Rectal smooth muscle tissue (tissue), 1 donor: Measurements from ENCODE around the gene TMEM81.

ENCODE experiments used
- H3K27ac ChIP-seq: one replicate; pipeline ENCODE4 v1.7.0; 2013; ENCODE audit warnings: low read depth, low read length, inconsistent platforms
- H3K27me3 ChIP-seq: one replicate; pipeline ENCODE4 v1.7.0; 2013; ENCODE audit warnings: low read length; ENCODE audit not compliant: control insufficient read depth, insufficient read depth
- H3K36me3 ChIP-seq: one replicate; pipeline ENCODE4 v1.7.0; 2013; ENCODE audit warnings: low read length; ENCODE audit not compliant: control insufficient read depth, insufficient read depth
- H3K4me1 ChIP-seq: one replicate; pipeline ENCODE4 v1.7.0; 2013; ENCODE audit warnings: low read length; ENCODE audit not compliant: control insufficient read depth, insufficient read depth
- H3K4me3 ChIP-seq: one replicate; pipeline ENCODE4 v1.7.0; 2013; ENCODE audit warnings: low read length
- H3K9ac ChIP-seq: one replicate; pipeline ENCODE4 v1.7.0; 2013; ENCODE audit warnings: low read length

Gene TMEM81

GRCh38 chr1:205074513-205074912 is 9.7 kb downstream of the TMEM81 start:
- no peaks in the 10 kb centered on the region for H3K36me3 ChIP-seq
- H3K9ac ChIP-seq, result no peak overlapping the region
- H3K4me1 ChIP-seq, result no peaks in the 10 kb centered on the region
- H3K4me3 ChIP-seq, result no peak overlapping the region
- no peaks in the 10 kb centered on the region for H3K27me3 ChIP-seq
- no peak overlapping the region for H3K27ac ChIP-seq

GRCh38 chr1:205074084-205074483 is 10.2 kb downstream of the TMEM81 start:
- Histone ChIP-seq H3K36me3 (no peaks in the 10 kb centered on the region), H3K27ac (no peak overlapping the region), H3K4me1 (no peaks in the 10 kb centered on the region), H3K27me3 (no peaks in the 10 kb centered on the region), H3K4me3 (no peak overlapping the region), H3K9ac (no peak overlapping the region)

GRCh38 chr1:205073511-205073910 is 10.7 kb downstream of the TMEM81 start:
- H3K36me3 ChIP-seq, result no peaks in the 10 kb centered on the region
- no peak overlapping the region for H3K4me3 ChIP-seq
- no peak overlapping the region for H3K9ac ChIP-seq
- H3K27me3 ChIP-seq, result no peaks in the 10 kb centered on the region
- H3K4me1 ChIP-seq, result peaks cover under 1% of the 10 kb centered on the region
- no peak overlapping the region for H3K27ac ChIP-seq

- no peak overlapping the region for H3K4me3 ChIP-seq
- H3K4me1 ChIP-seq, result peaks cover 3% of the 10 kb centered on the region
- no peaks in the 10 kb centered on the region for H3K36me3 ChIP-seq
- no peak overlapping the region for H3K27ac ChIP-seq
- H3K27me3 ChIP-seq, result no peaks in the 10 kb centered on the region
- H3K9ac ChIP-seq, result no peak overlapping the region
Observed at GRCh38 chr1:205072881-205073280, 11.4 kb downstream of the TMEM81 start.

GRCh38 chr1:205072286-205072685 is 12.0 kb downstream of the TMEM81 start:
- no peak overlapping the region for H3K9ac ChIP-seq
- no peaks in the 10 kb centered on the region for H3K27me3 ChIP-seq
- H3K4me3 ChIP-seq, result no peak overlapping the region
- no peaks in the 10 kb centered on the region for H3K36me3 ChIP-seq
- no peak overlapping the region for H3K27ac ChIP-seq
- H3K4me1 ChIP-seq, result peaks cover 3% of the 10 kb centered on the region

- Histone ChIP-seq H3K9ac (no peak overlapping the region), H3K36me3 (no peaks in the 10 kb centered on the region), H3K4me3 (no peak overlapping the region), H3K27me3 (no peaks in the 10 kb centered on the region), H3K4me1 (peaks cover 3% of the 10 kb centered on the region), H3K27ac (no peak overlapping the region)
Observed at GRCh38 chr1:205071801-205072200, 12.5 kb downstream of the TMEM81 start.

- no peak overlapping the region for H3K4me3 ChIP-seq
- no peak overlapping the region for H3K9ac ChIP-seq
- peaks cover 3% of the 10 kb centered on the region for H3K4me1 ChIP-seq
- no peaks in the 10 kb centered on the region for H3K36me3 ChIP-seq
- H3K27me3 ChIP-seq, result no peaks in the 10 kb centered on the region
- H3K27ac ChIP-seq, result no peak overlapping the region
Observed at GRCh38 chr1:205071028-205071409, 13.2 kb downstream of the TMEM81 start.

GRCh38 chr1:205069371-205070125 is 14.7 kb downstream of the TMEM81 start:
- no peak overlapping the region for H3K4me3 ChIP-seq
- no peak overlapping the region for H3K9ac ChIP-seq
- H3K27ac ChIP-seq, result no peak overlapping the region
- no peaks in the 10 kb centered on the region for H3K27me3 ChIP-seq
- H3K36me3 ChIP-seq, result no peaks in the 10 kb centered on the region
- H3K4me1 ChIP-seq, result peaks cover 3% of the 10 kb centered on the region

GRCh38 chr1:205068457-205069040 is 15.7 kb downstream of the TMEM81 start:
- Histone ChIP-seq H3K36me3 (no peaks in the 10 kb centered on the region), H3K27me3 (no peaks in the 10 kb centered on the region), H3K27ac (no peak overlapping the region), H3K4me3 (no peak overlapping the region), H3K4me1 (peaks cover 3% of the 10 kb centered on the region), H3K9ac (no peak overlapping the region)

GRCh38 chr1:205068001-205068400 is 16.3 kb downstream of the TMEM81 start:
- Histone ChIP-seq H3K4me1 (peaks cover 3% of the 10 kb centered on the region), H3K27ac (no peak overlapping the region), H3K27me3 (no peaks in the 10 kb centered on the region), H3K4me3 (no peak overlapping the region), H3K9ac (no peak overlapping the region), H3K36me3 (no peaks in the 10 kb centered on the region)

- H3K4me1 ChIP-seq, result peaks cover 3% of the 10 kb centered on the region
- no peak overlapping the region for H3K4me3 ChIP-seq
- H3K9ac ChIP-seq, result no peak overlapping the region
- no peak overlapping the region for H3K27ac ChIP-seq
- no peaks in the 10 kb centered on the region for H3K27me3 ChIP-seq
- H3K36me3 ChIP-seq, result no peaks in the 10 kb centered on the region
Observed at GRCh38 chr1:205067031-205067430, 17.2 kb downstream of the TMEM81 start.

GRCh38 chr1:205066141-205066818 is 18.0 kb downstream of the TMEM81 start:
- no peaks in the 10 kb centered on the region for H3K36me3 ChIP-seq
- peaks cover 3% of the 10 kb centered on the region for H3K4me1 ChIP-seq
- no peak overlapping the region for H3K4me3 ChIP-seq
- H3K9ac ChIP-seq, result no peak overlapping the region
- H3K27ac ChIP-seq, result no peak overlapping the region
- H3K27me3 ChIP-seq, result no peaks in the 10 kb centered on the region
